ENCODE measurements around the gene ANKHD1. TPM values are rescaled to one million over a fixed set of nuclear protein-coding genes. Genes with fewer than 3 reads are reported as not detected.

Gene ANKHD1
- total and polyA plus RNA-seq, 5 donors = 36.1 to 69.1 (median 60.7) TPM

- H3K9me3 ChIP-seq (ENCODE audit: control insufficient read depth, low read length) = no peaks in the 10 kb centered on the region
- H3K4me3 ChIP-seq (ENCODE audit: low read length) = peak within 1 kb of the TSS; percentile 58
- ATAC-seq = peak; percentile 94 to 96
- WGBS = under 1% methylated on average over 74 of the region's 74 CpGs
- H3K27me3 ChIP-seq (ENCODE audit: control insufficient read depth, insufficient read depth) = no peaks in the 10 kb centered on the region
- intact Hi-C loops (cut with DNase I) = loop anchor here in 3 of 4 donors (5.0 to 10.0 kb wide), 2 partner anchors 68 to 70 kb away; partner anchors contain the start of genes CD14 (in 3 of the 3) and TMCO6 (in 1 of the 3)
- peaks cover 14% of the 10 kb centered on the region for H3K4me1 ChIP-seq (ENCODE audit: control insufficient read depth, insufficient read depth, low read length)
- DNase-seq = peak; percentile 98
- H3K27ac ChIP-seq (ENCODE audit: low read length) = peak within 1 kb of the TSS; percentile 84
Observed at GRCh38 chr5:140564196-140565023, 162.8 kb downstream of the ANKHD1 start, which contains the start of the genes APBB3 and SLC35A4. Gene APBB3 (minus strand): TSS chr5:140564598. CDS start chr5:140564245, 353 bp downstream. Gene SLC35A4 (plus strand): TSS chr5:140564828. CDS start chr5:140567170, 2,342 bp downstream.

DNA sequence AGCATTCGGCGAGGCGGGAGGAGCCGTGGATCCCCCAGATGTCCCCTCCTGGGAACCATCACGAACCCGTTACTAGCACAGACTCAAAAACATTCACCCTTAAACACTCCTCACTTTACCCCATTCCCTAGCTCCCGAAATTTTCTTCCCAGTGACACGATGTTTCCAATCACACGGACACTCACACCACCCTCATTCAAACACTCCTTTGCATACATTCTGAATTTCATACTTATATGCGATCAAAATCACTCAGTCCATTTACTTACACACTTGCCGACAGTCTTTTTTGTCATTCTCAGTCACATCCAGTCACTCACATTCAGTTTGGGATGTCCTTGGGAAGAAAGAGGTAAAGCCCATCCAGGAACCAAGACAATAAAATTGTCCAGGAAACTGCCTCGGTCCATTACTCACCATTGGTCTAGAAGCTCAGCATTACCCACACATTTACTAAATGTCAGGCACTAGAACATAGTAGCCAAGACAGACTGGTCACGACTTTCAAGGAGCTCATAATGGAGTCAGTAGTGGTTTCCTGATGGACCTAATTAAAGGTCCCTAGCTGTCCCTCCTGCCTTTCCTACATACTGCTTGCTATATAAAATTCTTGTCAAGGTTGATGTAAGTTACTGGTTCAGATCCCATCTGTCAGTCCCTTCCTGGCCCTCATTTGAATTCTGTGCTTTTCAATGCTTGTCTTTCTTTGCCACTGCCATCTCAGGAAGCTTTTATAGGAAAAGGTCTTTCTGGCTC is 163.6 kb downstream of the ANKHD1 start:
- Histone ChIP-seq H3K4me3 (ENCODE audit: low read length) (peak overlapping the region; percentile 58), H3K4me1 (ENCODE audit: control insufficient read depth, insufficient read depth, low read length) (peaks cover 14% of the 10 kb centered on the region), H3K27ac (ENCODE audit: low read length) (peak overlapping the region; percentile 84), H3K27me3 (ENCODE audit: control insufficient read depth, insufficient read depth) (no peaks in the 10 kb centered on the region), H3K9me3 (ENCODE audit: control insufficient read depth, low read length) (no peaks in the 10 kb centered on the region)
- DNase-seq = no peak
- 7% methylated on average over 13 of the region's 13 CpGs for WGBS
- no peak for ATAC-seq
- intact Hi-C loops (cut with DNase I) = loop anchor here in 3 of 4 donors (5.0 to 10.0 kb wide), 2 partner anchors 67 to 70 kb away; partner anchors contain the start of genes CD14 (in 3 of the 3) and TMCO6 (in 1 of the 3)

- DNase-seq (no peak), ATAC-seq (no peak)
- Histone ChIP-seq H3K27me3 (ENCODE audit: control insufficient read depth, insufficient read depth) (no peaks in the 10 kb centered on the region), H3K4me1 (ENCODE audit: control insufficient read depth, insufficient read depth, low read length) (peaks cover 16% of the 10 kb centered on the region), H3K27ac (ENCODE audit: low read length) (no peak overlapping the region), H3K4me3 (ENCODE audit: low read length) (peak overlapping the region; percentile 58), H3K9me3 (ENCODE audit: control insufficient read depth, low read length) (no peaks in the 10 kb centered on the region)
- intact Hi-C loops (cut with DNase I) = loop anchor here in 3 of 4 donors (5.0 to 10.0 kb wide), 2 partner anchors 67 to 69 kb away; partner anchors contain the start of genes CD14 (in 3 of the 3) and TMCO6 (in 1 of the 3)
- WGBS = 80% methylated on average over 4 of the region's 4 CpGs
Observed at GRCh38 chr5:140565780-140566095, 164.1 kb downstream of the ANKHD1 start.

DNA sequence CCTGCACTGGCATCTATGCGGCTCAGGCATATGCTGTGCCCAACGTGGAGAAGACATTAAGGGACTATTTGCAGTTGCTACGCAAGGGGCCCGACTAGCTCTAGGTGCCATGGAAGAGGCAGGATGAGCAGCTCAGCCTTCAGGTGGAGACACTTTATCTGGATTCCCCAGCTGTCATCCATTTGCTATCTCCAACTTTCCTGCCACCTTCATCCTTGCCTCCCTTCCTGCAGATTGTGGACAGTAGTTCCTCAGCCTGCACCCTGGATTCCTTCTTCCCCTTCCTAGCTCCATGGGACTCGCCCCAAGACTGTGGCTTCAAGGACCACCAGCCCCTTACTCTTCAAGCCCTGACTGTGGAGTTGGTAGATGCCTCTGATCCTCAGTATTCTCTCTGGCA is 165.0 kb downstream of the ANKHD1 start:
- intact Hi-C loops (cut with DNase I) = loop anchor here in 3 of 4 donors (5.0 to 10.0 kb wide), 2 partner anchors 66 to 68 kb away; partner anchors contain the start of genes CD14 (in 3 of the 3) and TMCO6 (in 1 of the 3)
- peaks cover 23% of the 10 kb centered on the region for H3K4me1 ChIP-seq (ENCODE audit: control insufficient read depth, insufficient read depth, low read length)
- DNase-seq = no peak
- no peaks in the 10 kb centered on the region for H3K9me3 ChIP-seq (ENCODE audit: control insufficient read depth, low read length)
- 93% methylated on average over 5 of the region's 5 CpGs for WGBS
- no peak overlapping the region for H3K4me3 ChIP-seq (ENCODE audit: low read length)
- no peaks in the 10 kb centered on the region for H3K27me3 ChIP-seq (ENCODE audit: control insufficient read depth, insufficient read depth)
- no peak overlapping the region for H3K27ac ChIP-seq (ENCODE audit: low read length)
- no peak for ATAC-seq

DNA sequence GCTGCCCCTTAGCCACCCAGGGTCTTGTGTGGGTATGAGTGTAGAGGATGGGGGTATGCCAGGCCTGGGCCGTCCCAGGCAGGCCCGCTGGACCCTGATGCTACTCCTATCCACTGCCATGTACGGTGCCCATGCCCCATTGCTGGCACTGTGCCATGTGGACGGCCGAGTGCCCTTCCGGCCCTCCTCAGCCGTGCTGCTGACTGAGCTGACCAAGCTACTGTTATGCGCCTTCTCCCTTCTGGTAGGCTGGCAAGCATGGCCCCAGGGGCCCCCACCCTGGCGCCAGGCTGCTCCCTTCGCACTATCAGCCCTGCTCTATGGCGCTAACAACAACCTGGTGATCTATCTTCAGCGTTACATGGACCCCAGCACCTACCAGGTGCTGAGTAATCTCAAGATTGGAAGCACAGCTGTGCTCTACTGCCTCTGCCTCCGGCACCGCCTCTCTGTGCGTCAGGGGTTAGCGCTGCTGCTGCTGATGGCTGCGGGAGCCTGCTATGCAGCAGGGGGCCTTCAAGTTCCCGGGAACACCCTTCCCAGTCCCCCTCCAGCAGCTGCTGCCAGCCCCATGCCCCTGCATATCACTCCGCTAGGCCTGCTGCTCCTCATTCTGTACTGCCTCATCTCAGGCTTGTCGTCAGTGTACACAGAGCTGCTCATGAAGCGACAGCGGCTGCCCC is 165.6 kb downstream of the ANKHD1 start:
- 84% methylated on average over 22 of the region's 22 CpGs for WGBS
- intact Hi-C loops (cut with DNase I) = loop anchor here in 3 of 4 donors (5.0 to 10.0 kb wide), 2 partner anchors 65 to 68 kb away; partner anchors contain the start of genes CD14 (in 3 of the 3) and TMCO6 (in 1 of the 3)
- no peak for ATAC-seq
- Histone ChIP-seq H3K27me3 (ENCODE audit: control insufficient read depth, insufficient read depth) (no peaks in the 10 kb centered on the region), H3K4me3 (ENCODE audit: low read length) (no peak overlapping the region), H3K4me1 (ENCODE audit: control insufficient read depth, insufficient read depth, low read length) (peaks cover 23% of the 10 kb centered on the region), H3K9me3 (ENCODE audit: control insufficient read depth, low read length) (no peaks in the 10 kb centered on the region), H3K27ac (ENCODE audit: low read length) (no peak overlapping the region)
- peak in 2 of 3 donors; percentile 65 to 67 for DNase-seq

DNA sequence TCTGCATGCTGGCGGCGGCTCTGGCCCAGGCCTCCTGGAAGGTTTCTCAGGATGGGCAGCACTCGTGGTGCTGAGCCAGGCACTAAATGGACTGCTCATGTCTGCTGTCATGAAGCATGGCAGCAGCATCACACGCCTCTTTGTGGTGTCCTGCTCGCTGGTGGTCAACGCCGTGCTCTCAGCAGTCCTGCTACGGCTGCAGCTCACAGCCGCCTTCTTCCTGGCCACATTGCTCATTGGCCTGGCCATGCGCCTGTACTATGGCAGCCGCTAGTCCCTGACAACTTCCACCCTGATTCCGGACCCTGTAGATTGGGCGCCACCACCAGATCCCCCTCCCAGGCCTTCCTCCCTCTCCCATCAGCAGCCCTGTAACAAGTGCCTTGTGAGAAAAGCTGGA is 166.2 kb downstream of the ANKHD1 start:
- no peaks in the 10 kb centered on the region for H3K9me3 ChIP-seq (ENCODE audit: control insufficient read depth, low read length)
- WGBS = 95% methylated on average over 13 of the region's 13 CpGs
- DNase-seq = peak in 1 of 3 donors; percentile 53
- peaks cover 23% of the 10 kb centered on the region for H3K4me1 ChIP-seq (ENCODE audit: control insufficient read depth, insufficient read depth, low read length)
- no peak overlapping the region for H3K4me3 ChIP-seq (ENCODE audit: low read length)
- no peak for ATAC-seq
- H3K27ac ChIP-seq (ENCODE audit: low read length) = no peak overlapping the region
- no peaks in the 10 kb centered on the region for H3K27me3 ChIP-seq (ENCODE audit: control insufficient read depth, insufficient read depth)
- intact Hi-C loops (cut with DNase I) = loop anchor here in 3 of 4 donors (5.0 to 10.0 kb wide), 2 partner anchors 64 to 67 kb away; partner anchors contain the start of genes CD14 (in 3 of the 3) and TMCO6 (in 1 of the 3)

GRCh38 chr5:140568443-140569063 is 166.9 kb downstream of the ANKHD1 start:
- no peaks in the 10 kb centered on the region for H3K27me3 ChIP-seq (ENCODE audit: control insufficient read depth, insufficient read depth)
- H3K4me3 ChIP-seq (ENCODE audit: low read length) = no peak overlapping the region
- peaks cover 20% of the 10 kb centered on the region for H3K4me1 ChIP-seq (ENCODE audit: control insufficient read depth, insufficient read depth, low read length)
- DNase-seq (no peak), ATAC-seq (no peak)
- no peak overlapping the region for H3K27ac ChIP-seq (ENCODE audit: low read length)
- intact Hi-C loops (cut with DNase I) = loop anchor here in 3 of 4 donors (5.0 to 10.0 kb wide), 2 partner anchors 64 to 66 kb away; partner anchors contain the start of genes CD14 (in 3 of the 3) and TMCO6 (in 1 of the 3)
- 97% methylated on average over 2 of the region's 2 CpGs for WGBS
- no peaks in the 10 kb centered on the region for H3K9me3 ChIP-seq (ENCODE audit: control insufficient read depth, low read length)

DNA sequence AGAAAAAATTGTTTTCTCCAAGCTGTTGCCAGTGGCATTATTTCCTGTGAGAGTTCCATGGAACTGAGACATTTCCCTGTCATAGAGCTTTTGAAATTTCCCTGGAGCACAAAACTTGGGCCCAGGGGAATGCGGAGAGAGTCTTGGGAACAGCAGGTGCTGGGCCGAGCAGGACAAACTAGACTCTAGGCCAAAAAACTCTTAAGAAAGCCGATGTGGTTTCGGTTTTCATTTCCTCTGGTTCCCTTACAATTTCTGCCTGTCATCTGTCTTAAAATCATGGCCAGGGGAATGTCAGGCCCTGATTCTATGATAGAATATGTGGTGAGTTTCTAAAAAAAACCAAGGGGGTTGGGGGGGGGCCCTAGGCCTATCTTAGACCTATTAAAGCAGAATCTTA is 167.6 kb downstream of the ANKHD1 start:
- Histone ChIP-seq H3K4me1 (ENCODE audit: control insufficient read depth, insufficient read depth, low read length) (peaks cover 19% of the 10 kb centered on the region), H3K27ac (ENCODE audit: low read length) (peak overlapping the region; percentile 5), H3K27me3 (ENCODE audit: control insufficient read depth, insufficient read depth) (no peaks in the 10 kb centered on the region), H3K9me3 (ENCODE audit: control insufficient read depth, low read length) (no peaks in the 10 kb centered on the region), H3K4me3 (ENCODE audit: low read length) (no peak overlapping the region)
- WGBS = 60% methylated on average over 4 of the region's 4 CpGs
- ATAC-seq (no peak), DNase-seq (no peak)
- intact Hi-C loops (cut with DNase I) = loop anchor here in 3 of 4 donors (5.0 to 10.0 kb wide), 2 partner anchors 63 to 66 kb away; partner anchors contain the start of genes CD14 (in 3 of the 3) and TMCO6 (in 1 of the 3)

DNA sequence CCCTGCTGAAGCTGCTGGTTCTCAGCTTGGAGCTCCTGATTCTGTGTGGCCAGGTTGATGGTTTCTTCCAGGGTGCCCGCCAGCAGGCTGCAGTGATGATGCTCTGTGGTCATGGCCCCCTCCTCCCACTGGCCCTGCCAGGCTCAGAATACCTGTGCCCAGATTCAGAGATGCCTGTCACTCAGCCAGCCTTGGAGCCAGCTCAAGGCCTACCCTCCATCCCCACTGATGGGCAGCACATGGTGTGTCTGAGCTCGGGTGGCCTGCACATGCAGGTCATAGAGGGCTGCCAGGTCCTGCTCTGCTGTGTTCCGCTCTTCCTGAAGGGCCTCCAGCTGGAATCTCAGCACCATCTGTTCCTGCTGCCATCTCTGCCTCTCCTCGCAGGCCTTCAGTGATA is 168.4 kb downstream of the ANKHD1 start:
- no peaks in the 10 kb centered on the region for H3K27me3 ChIP-seq (ENCODE audit: control insufficient read depth, insufficient read depth)
- intact Hi-C loops (cut with DNase I) = no loop called here
- peaks cover 19% of the 10 kb centered on the region for H3K4me1 ChIP-seq (ENCODE audit: control insufficient read depth, insufficient read depth, low read length)
- 91% methylated on average over 4 of the region's 4 CpGs for WGBS
- ATAC-seq (no peak), DNase-seq (no peak)
- H3K4me3 ChIP-seq (ENCODE audit: low read length) = no peak overlapping the region
- no peaks in the 10 kb centered on the region for H3K9me3 ChIP-seq (ENCODE audit: control insufficient read depth, low read length)
- no peak overlapping the region for H3K27ac ChIP-seq (ENCODE audit: low read length)

GRCh38 chr5:140570488-140570887 is 168.9 kb downstream of the ANKHD1 start:
- DNase-seq = no peak
- H3K9me3 ChIP-seq (ENCODE audit: control insufficient read depth, low read length) = no peaks in the 10 kb centered on the region
- intact Hi-C loops (cut with DNase I) = no loop called here
- H3K27ac ChIP-seq (ENCODE audit: low read length) = peak overlapping the region; percentile 32
- peaks cover 18% of the 10 kb centered on the region for H3K4me1 ChIP-seq (ENCODE audit: control insufficient read depth, insufficient read depth, low read length)
- no peak overlapping the region for H3K4me3 ChIP-seq (ENCODE audit: low read length)
- WGBS = 94% methylated on average over 1 of the region's 1 CpG
- H3K27me3 ChIP-seq (ENCODE audit: control insufficient read depth, insufficient read depth) = no peaks in the 10 kb centered on the region
- no peak for ATAC-seq
